Panc1 (cell line): ENCODE results near the gene CSDE1. TPM values are rescaled to one million over a fixed set of nuclear protein-coding genes. Genes with fewer than 3 reads are reported as not detected.

ENCODE experiments used
- ATAC-seq: fragments of 200-7000 bp; cut with Tn5 transposase; 2 replicates; pipeline ENCODE4 v1.9.1; 2020; ENCODE audit warnings: mild to moderate bottlenecking, moderate library complexity
- BruUV-seq: library from RNA; stranded (reverse); fragments of 400-500 nt; replicated peaks from 2 replicates; lab custom pipeline; 2021; lab: Mats Ljungman, UMichigan
- CTCF ChIA-PET: fragments of 300-600 bp; sonication (Branson Sonifier 250); formaldehyde crosslinking; loops from one replicate; lab custom pipeline; 2022; ENCODE audit warnings: antibody characterized with exemption; lab: Charles Lee
- POLR2A ChIA-PET: fragments of 300-600 bp; sonication (Branson Sonifier 250); formaldehyde crosslinking; loops from one replicate; lab custom pipeline; 2022; ENCODE audit warnings: antibody characterized with exemption; lab: Charles Lee
- DNase-seq: peaks from one replicate; pipeline ENCODE4 v3.0.0-alpha.2; 2010; ENCODE audit warnings: low read depth, low spot score
- H3K27ac ChIP-seq: 2 replicates; pipeline ENCODE4 v1.5.1; 2011; ENCODE audit warnings: mild to moderate bottlenecking, low read length, inconsistent platforms
- H3K27me3 ChIP-seq: fragments of 200-500 bp; sonication (Bioruptor generic); 2 replicates; pipeline ENCODE4 v1.6.0; 2014; ENCODE audit warnings: low read length, inconsistent platforms; ENCODE audit not compliant: control insufficient read depth, insufficient read depth
- H3K36me3 ChIP-seq: fragments of 200-500 bp; sonication (Bioruptor generic); 2 replicates; pipeline ENCODE4 v1.5.1; 2014; ENCODE audit warnings: inconsistent platforms, mild to moderate bottlenecking, low read length, moderate library complexity; ENCODE audit not compliant: control insufficient read depth, insufficient read depth
- H3K4me1 ChIP-seq: 2 replicates; pipeline ENCODE4 v1.5.1; 2011; ENCODE audit warnings: inconsistent platforms, mild to moderate bottlenecking, low read length, moderate library complexity; ENCODE audit not compliant: control insufficient read depth, insufficient read depth
- H3K4me3 ChIP-seq, 2 experiments: 2 replicates each; pipeline ENCODE4 v1.5.1; 2011 to 2012; ENCODE audit warnings: low read depth in 2 of 2, low read length in 2 of 2, mild to moderate bottlenecking in 2 of 2, inconsistent platforms in 1 of 2, moderate library complexity in 1 of 2
- H3K9me3 ChIP-seq: fragments of 200-500 bp; sonication (Bioruptor generic); 2 replicates; pipeline ENCODE4 v1.5.1; 2014; ENCODE audit warnings: low read depth, mild to moderate bottlenecking, inconsistent platforms, low read length, moderate library complexity; ENCODE audit not compliant: control insufficient read depth, insufficient read depth
- POLR2AphosphoS5 ChIP-seq: IDR thresholded peaks from 2 replicates; pipeline ENCODE4 v1.6.1; 2012; ENCODE audit warnings: mild to moderate bottlenecking, low read depth, low read length, moderate library complexity
- SIN3A ChIP-seq: IDR thresholded peaks from 2 replicates; pipeline ENCODE4 v1.6.1; 2012; ENCODE audit warnings: low read depth, mild to moderate bottlenecking, low read length, moderate library complexity, borderline replicate concordance; ENCODE audit not compliant: insufficient read depth
- TCF7L2 ChIP-seq: IDR thresholded peaks from 2 replicates; pipeline ENCODE4 v1.6.1; 2011; ENCODE audit warnings: mild to moderate bottlenecking, low read depth, low read length, inconsistent platforms
- in situ Hi-C: cut with HindIII; loops from 2 replicates; pipeline ENCODE4 v1.10.0; 2016; ENCODE audit warnings: low sequenced_read_pairs, low pct_unique_long_range_greater_than_20kb
- intact Hi-C: fragments of 100-400 bp; cut with micrococcal nuclease; formaldehyde crosslinking; loops from one replicate; pipeline ENCODE4 v1.10.0; 2022; ENCODE audit not compliant: unreplicated experiment
- total RNA-seq: library from RNA; stranded (reverse); gene quantifications from one replicate; pipeline ENCODE4 v1.2.1, GENCODE V29; 2021; ENCODE audit not compliant: unreplicated experiment
- TF ChIP-seq, protein P1 (sequence below), 2 experiments: IDR thresholded peaks; 2 replicates each; pipeline ENCODE4 v1.6.1; 2011 to 2012; ENCODE audit warnings: low read depth in 2 of 2, control low read depth in 1 of 2, low read length in 1 of 2, mild to moderate bottlenecking in 1 of 2, moderate library complexity in 1 of 2; ENCODE audit not compliant: insufficient read depth in 1 of 2
- TF ChIP-seq, protein P2 (sequence below): fragments of 450-650 bp; IDR thresholded peaks from 2 replicates; pipeline ENCODE4 v1.5.1; 2017; ENCODE audit warnings: mild to moderate bottlenecking

CSDE1 gene
- total RNA-seq, 1 experiment from 2014 or later, result 347 TPM

DNA sequence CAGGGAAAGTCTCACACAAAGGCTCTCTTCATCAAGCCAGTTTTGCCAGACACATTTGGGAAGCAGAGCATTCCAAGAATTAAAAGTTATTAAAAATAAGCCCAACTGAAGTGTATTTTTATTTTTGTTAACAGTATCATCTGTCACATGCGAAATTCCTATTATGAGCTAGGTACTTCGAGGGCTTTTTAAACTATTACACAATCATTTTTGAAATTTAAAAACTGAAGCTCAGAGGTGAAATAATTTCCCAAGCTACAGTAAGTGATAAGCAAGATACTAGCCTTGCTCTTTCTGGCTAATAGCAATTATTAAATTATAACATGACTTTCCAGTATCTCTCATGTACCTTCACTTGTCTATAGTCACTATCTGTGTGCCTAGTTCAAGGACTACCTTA, 29.2 kb downstream of the CSDE1 start:
- Histone ChIP-seq H3K27ac (no peak overlapping the region), H3K4me3 (no peak overlapping the region), H3K4me1 (no peaks in the 10 kb centered on the region), H3K9me3 (no peaks in the 10 kb centered on the region), H3K27me3 (no peaks in the 10 kb centered on the region), H3K36me3 (peaks cover 55% of the 10 kb centered on the region)
- CTCF ChIA-PET, result no interaction called here
- intact Hi-C loops, result no loop called here
- DNase-seq (no peak), ATAC-seq (no peak)
- no TSS peak for BruUV-seq
- in situ Hi-C loops, result no loop called here
- TF ChIP-seq SIN3A (no peak), POLR2AphosphoS5 (no peak), TCF7L2 (no peak)
- TF ChIP-seq, protein P1, sequence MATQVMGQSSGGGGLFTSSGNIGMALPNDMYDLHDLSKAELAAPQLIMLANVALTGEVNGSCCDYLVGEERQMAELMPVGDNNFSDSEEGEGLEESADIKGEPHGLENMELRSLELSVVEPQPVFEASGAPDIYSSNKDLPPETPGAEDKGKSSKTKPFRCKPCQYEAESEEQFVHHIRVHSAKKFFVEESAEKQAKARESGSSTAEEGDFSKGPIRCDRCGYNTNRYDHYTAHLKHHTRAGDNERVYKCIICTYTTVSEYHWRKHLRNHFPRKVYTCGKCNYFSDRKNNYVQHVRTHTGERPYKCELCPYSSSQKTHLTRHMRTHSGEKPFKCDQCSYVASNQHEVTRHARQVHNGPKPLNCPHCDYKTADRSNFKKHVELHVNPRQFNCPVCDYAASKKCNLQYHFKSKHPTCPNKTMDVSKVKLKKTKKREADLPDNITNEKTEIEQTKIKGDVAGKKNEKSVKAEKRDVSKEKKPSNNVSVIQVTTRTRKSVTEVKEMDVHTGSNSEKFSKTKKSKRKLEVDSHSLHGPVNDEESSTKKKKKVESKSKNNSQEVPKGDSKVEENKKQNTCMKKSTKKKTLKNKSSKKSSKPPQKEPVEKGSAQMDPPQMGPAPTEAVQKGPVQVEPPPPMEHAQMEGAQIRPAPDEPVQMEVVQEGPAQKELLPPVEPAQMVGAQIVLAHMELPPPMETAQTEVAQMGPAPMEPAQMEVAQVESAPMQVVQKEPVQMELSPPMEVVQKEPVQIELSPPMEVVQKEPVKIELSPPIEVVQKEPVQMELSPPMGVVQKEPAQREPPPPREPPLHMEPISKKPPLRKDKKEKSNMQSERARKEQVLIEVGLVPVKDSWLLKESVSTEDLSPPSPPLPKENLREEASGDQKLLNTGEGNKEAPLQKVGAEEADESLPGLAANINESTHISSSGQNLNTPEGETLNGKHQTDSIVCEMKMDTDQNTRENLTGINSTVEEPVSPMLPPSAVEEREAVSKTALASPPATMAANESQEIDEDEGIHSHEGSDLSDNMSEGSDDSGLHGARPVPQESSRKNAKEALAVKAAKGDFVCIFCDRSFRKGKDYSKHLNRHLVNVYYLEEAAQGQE (IDR thresholded peaks at IDR 0.05; ENCODE audit: insufficient read depth in 1 of 2, low read depth in 2 of 2, low read length in 1 of 2), result no peak
- TF ChIP-seq, protein P2, sequence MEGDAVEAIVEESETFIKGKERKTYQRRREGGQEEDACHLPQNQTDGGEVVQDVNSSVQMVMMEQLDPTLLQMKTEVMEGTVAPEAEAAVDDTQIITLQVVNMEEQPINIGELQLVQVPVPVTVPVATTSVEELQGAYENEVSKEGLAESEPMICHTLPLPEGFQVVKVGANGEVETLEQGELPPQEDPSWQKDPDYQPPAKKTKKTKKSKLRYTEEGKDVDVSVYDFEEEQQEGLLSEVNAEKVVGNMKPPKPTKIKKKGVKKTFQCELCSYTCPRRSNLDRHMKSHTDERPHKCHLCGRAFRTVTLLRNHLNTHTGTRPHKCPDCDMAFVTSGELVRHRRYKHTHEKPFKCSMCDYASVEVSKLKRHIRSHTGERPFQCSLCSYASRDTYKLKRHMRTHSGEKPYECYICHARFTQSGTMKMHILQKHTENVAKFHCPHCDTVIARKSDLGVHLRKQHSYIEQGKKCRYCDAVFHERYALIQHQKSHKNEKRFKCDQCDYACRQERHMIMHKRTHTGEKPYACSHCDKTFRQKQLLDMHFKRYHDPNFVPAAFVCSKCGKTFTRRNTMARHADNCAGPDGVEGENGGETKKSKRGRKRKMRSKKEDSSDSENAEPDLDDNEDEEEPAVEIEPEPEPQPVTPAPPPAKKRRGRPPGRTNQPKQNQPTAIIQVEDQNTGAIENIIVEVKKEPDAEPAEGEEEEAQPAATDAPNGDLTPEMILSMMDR, result no peak
- POLR2A ChIA-PET, result no interaction called here

DNA sequence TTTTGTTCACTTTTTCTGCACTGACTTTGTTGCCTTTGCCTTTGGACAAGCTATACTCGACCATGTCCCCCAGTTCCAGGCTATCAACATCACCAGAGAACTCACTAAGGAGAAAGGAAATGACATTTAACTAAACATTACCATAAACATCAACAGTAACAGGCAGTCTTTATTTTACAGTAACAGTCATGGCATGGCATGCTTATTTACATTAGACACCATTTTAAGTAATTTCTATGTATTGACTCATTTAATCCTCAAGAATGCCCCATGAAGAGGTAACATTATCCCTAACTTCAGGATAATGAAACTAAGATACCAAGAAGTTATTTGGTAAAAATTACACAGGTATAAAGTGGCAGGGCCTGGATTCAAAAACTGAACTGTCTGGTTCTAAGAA, 32.6 kb downstream of the CSDE1 start:
- TF ChIP-seq, protein P2, result no peak
- no peak for TF ChIP-seq SIN3A
- TF ChIP-seq POLR2AphosphoS5, result no peak
- TF ChIP-seq TCF7L2, result no peak
- TF ChIP-seq, protein P1 (IDR thresholded peaks at IDR 0.05; ENCODE audit: insufficient read depth in 1 of 2, low read depth in 2 of 2, low read length in 1 of 2), result no peak
- BruUV-seq, result no TSS peak
- CTCF ChIA-PET, result no interaction called here
- in situ Hi-C loops (no loop called here), intact Hi-C loops (no loop called here)
- Histone ChIP-seq H3K27me3 (no peaks in the 10 kb centered on the region), H3K36me3 (peaks cover 55% of the 10 kb centered on the region), H3K27ac (no peak overlapping the region), H3K4me1 (no peaks in the 10 kb centered on the region), H3K9me3 (no peaks in the 10 kb centered on the region), H3K4me3 (no peak overlapping the region)
- no peak for ATAC-seq
- no peak for DNase-seq
- POLR2A ChIA-PET, result no interaction called here
